ENCODE data around the gene PTX4.

Gene PTX4

DNA sequence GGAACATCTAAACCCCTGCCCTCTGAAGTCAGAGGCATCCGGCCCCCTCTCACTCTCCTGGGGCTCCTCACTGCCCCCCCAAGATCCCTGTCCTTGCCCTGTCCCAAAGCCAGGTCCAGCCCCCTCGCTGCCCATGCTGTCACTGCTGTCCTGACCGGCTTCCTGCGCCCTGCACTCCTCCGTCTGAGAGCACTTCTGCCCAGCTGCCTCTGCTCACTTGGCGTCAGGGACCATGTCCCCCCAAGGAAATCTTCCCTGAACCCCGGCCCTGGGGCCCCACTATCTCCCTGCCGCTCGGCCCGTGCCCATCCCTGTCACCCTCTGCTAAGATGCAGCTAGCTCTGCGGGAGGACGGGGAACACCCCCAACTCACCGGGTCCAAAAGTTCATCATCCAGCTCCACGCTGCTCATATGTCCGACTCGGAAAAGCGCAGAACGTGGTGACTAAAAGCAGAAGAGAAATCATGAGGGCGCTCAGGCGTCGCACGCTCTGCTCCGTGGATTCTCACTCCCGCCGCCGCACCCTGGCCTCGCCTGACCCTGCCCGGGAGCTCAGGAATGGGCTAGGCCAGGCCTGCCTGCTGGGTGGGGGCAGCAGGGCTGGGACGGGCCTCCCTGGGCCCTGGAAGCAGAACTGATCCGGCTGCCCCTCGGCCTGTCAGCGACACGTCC, 23.7 kb downstream of the PTX4 start:
- H3K4me1 ChIP-seq (ENCODE audit: control insufficient read depth in 1 of 2, insufficient read depth in 2 of 2, low read length in 2 of 2), result peaks cover 0 to 7% of the 10 kb centered on the region in 2 donors
- no peak overlapping the region for H3K4me3 ChIP-seq (ENCODE audit: low read depth in 1 of 2, low read length in 2 of 2)
- no peaks in the 10 kb centered on the region for H3K9me3 ChIP-seq (ENCODE audit: control insufficient read depth in 1 of 2, low read length in 2 of 2)
- H3K27me3 ChIP-seq (ENCODE audit: low read depth, low read length), result no peaks in the 10 kb centered on the region
- H3K36me3 ChIP-seq (ENCODE audit: control insufficient read depth in 1 of 2, insufficient read depth in 2 of 2, low read length in 2 of 2), result peaks cover 0 to 30% of the 10 kb centered on the region in 2 donors
- H3K27ac ChIP-seq (ENCODE audit: low read length), result no peak overlapping the region

DNA sequence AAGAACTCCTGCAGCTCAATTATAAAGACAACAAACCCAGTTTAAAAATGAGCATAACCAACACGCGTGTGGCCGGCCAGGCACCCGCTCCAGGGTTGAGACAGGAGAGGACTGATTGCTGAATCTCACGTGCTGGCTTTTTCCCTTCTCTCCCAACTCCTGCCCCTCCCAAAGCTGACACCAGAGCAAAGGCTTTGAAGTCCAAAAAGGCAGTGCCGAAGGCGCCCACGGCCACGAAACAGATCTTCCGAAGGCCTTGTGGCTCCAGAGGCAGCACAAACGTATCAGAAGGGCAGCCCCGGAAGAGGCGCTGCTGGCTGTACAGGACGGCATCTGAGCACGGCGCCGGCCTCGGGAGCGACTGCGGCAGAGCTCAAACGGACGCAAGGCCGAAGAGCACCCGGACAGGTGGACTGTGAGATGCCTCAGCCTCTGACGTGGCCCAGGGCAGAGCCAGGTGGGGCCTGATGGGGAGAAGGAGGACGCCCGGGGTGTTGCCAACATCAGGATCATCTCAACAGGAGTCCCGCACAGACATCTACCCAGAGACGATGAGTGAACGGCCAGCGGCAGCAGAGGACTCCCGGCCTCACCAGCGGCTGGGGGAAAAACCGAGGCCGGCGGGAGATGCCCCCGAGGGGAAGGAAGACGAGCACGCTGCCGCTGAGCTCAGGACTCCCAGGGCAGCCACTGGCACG, 24.4 kb downstream of the PTX4 start:
- no peaks in the 10 kb centered on the region for H3K27me3 ChIP-seq (ENCODE audit: low read depth, low read length)
- peaks cover 0 to 7% of the 10 kb centered on the region in 2 donors for H3K4me1 ChIP-seq (ENCODE audit: control insufficient read depth in 1 of 2, insufficient read depth in 2 of 2, low read length in 2 of 2)
- H3K36me3 ChIP-seq (ENCODE audit: control insufficient read depth in 1 of 2, insufficient read depth in 2 of 2, low read length in 2 of 2), result peaks cover 0 to 32% of the 10 kb centered on the region in 2 donors
- no peak overlapping the region for H3K27ac ChIP-seq (ENCODE audit: low read length)
- H3K4me3 ChIP-seq (ENCODE audit: low read depth in 1 of 2, low read length in 2 of 2), result no peak overlapping the region
- H3K9me3 ChIP-seq (ENCODE audit: control insufficient read depth in 1 of 2, low read length in 2 of 2), result no peaks in the 10 kb centered on the region

DNA sequence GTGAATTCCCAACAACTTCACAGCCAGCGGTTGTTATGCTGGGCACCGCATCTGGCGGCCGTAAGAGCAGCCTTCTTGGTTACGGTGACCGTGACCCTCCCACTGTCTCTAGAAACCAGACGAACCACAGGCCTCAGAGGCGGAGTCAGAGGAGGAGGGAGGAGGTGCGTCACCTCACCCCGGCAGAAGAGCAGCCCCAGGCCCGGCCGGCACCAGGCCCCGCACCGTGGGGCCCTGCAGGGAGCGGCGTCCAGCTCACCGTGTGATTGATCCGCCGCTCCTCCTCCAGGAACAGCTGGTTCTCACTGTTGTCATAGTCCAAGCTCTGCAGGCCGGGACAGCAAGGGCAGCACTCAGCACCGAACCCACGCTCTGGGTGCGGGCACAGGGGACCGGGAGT, 27.6 kb downstream of the PTX4 start:
- Histone ChIP-seq H3K27me3 (ENCODE audit: low read depth, low read length) (no peaks in the 10 kb centered on the region), H3K27ac (ENCODE audit: low read length) (no peak overlapping the region), H3K4me3 (ENCODE audit: low read depth in 1 of 2, low read length in 2 of 2) (peak overlapping the region in 1 of 2 donors; percentile 17), H3K9me3 (ENCODE audit: control insufficient read depth in 1 of 2, low read length in 2 of 2) (no peaks in the 10 kb centered on the region), H3K36me3 (ENCODE audit: control insufficient read depth in 1 of 2, insufficient read depth in 2 of 2, low read length in 2 of 2) (peaks cover 0 to 61% of the 10 kb centered on the region in 2 donors), H3K4me1 (ENCODE audit: control insufficient read depth in 1 of 2, insufficient read depth in 2 of 2, low read length in 2 of 2) (peaks cover 0 to 7% of the 10 kb centered on the region in 2 donors)

DNA sequence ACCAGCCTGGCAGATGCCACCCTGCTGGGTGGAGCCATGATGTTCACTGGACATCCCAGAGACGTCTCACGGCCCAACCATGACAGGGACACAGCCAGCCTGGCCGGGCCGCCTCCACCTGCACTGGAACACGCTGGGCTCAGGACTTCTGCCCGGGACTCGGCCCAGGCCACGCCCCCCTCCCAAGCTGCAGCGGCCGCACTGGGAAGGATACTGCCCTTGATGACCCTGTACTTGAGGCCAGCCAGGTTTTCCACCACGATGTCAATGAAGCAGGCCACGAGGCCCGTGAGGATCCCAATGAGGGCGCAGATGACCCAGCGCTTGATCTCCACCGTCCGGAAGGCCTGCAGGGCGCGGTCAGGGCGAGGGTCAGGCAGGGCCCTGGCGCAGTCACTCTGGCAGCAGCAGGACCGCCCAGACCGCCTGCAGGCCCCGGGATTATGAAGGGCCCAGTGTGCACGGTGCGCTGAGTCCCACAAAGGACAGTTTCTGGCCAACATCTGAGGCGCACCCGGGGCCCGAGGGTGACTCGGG, 28.1 kb downstream of the PTX4 start:
- peak overlapping the region in 1 of 2 donors; percentile 17 for H3K4me3 ChIP-seq (ENCODE audit: low read depth in 1 of 2, low read length in 2 of 2)
- no peaks in the 10 kb centered on the region for H3K27me3 ChIP-seq (ENCODE audit: low read depth, low read length)
- H3K9me3 ChIP-seq (ENCODE audit: control insufficient read depth in 1 of 2, low read length in 2 of 2), result no peaks in the 10 kb centered on the region
- H3K4me1 ChIP-seq (ENCODE audit: control insufficient read depth in 1 of 2, insufficient read depth in 2 of 2, low read length in 2 of 2), result peaks cover 0 to 7% of the 10 kb centered on the region in 2 donors
- H3K36me3 ChIP-seq (ENCODE audit: control insufficient read depth in 1 of 2, insufficient read depth in 2 of 2, low read length in 2 of 2), result peaks cover 0 to 66% of the 10 kb centered on the region in 2 donors
- no peak overlapping the region for H3K27ac ChIP-seq (ENCODE audit: low read length)

DNA sequence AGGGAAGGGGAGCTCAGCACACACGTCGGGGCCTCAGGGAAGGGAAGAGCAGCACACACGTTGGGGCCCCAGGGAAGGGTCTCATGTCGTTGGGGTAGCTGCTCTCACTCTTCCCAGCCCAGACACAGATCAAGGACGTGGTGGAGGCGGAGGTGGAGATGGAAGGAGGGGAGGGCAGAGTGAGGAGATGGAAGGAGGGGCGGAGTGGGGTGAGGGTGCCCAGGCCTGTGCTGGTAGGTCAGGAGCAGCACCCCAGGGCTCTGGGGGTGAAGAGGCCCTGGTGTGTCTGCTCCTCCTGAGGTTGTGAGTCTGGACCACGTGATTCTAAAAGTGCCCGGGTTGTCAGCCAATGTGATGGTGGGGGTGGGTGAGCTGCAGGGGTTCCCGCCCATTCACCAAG, 28.8 kb downstream of the PTX4 start:
- Histone ChIP-seq H3K27ac (ENCODE audit: low read length) (no peak overlapping the region), H3K9me3 (ENCODE audit: control insufficient read depth in 1 of 2, low read length in 2 of 2) (no peaks in the 10 kb centered on the region), H3K4me1 (ENCODE audit: control insufficient read depth in 1 of 2, insufficient read depth in 2 of 2, low read length in 2 of 2) (peaks cover 0 to 7% of the 10 kb centered on the region in 2 donors), H3K36me3 (ENCODE audit: control insufficient read depth in 1 of 2, insufficient read depth in 2 of 2, low read length in 2 of 2) (peaks cover 0 to 73% of the 10 kb centered on the region in 2 donors), H3K27me3 (ENCODE audit: low read depth, low read length) (no peaks in the 10 kb centered on the region), H3K4me3 (ENCODE audit: low read depth in 1 of 2, low read length in 2 of 2) (no peak overlapping the region)

DNA sequence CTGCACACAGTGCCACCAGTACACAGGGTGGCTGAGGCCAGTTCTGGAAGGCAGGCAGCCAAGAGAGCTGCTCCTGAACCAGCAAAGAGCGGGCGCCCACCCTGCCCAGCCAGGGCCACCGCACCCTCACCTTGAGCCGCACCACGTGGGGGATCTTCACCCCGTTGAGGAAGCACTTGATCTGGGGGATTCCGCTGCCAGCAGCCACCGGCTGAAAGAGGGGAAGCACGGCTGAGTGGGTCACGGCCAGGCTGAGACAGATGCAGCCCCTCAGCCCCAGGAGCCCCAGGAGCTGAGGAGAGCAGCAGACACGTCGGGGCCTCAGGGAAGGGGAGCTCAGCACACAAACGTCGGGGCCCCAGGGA, 29.8 kb downstream of the PTX4 start:
- peaks cover under 1 to 75% of the 10 kb centered on the region in 2 donors for H3K36me3 ChIP-seq (ENCODE audit: control insufficient read depth in 1 of 2, insufficient read depth in 2 of 2, low read length in 2 of 2)
- no peaks in the 10 kb centered on the region for H3K9me3 ChIP-seq (ENCODE audit: control insufficient read depth in 1 of 2, low read length in 2 of 2)
- no peak overlapping the region for H3K27ac ChIP-seq (ENCODE audit: low read length)
- H3K4me3 ChIP-seq (ENCODE audit: low read depth in 1 of 2, low read length in 2 of 2), result no peak overlapping the region
- H3K4me1 ChIP-seq (ENCODE audit: control insufficient read depth in 1 of 2, insufficient read depth in 2 of 2, low read length in 2 of 2), result peaks cover 0 to 7% of the 10 kb centered on the region in 2 donors
- H3K27me3 ChIP-seq (ENCODE audit: low read depth, low read length), result no peaks in the 10 kb centered on the region

DNA sequence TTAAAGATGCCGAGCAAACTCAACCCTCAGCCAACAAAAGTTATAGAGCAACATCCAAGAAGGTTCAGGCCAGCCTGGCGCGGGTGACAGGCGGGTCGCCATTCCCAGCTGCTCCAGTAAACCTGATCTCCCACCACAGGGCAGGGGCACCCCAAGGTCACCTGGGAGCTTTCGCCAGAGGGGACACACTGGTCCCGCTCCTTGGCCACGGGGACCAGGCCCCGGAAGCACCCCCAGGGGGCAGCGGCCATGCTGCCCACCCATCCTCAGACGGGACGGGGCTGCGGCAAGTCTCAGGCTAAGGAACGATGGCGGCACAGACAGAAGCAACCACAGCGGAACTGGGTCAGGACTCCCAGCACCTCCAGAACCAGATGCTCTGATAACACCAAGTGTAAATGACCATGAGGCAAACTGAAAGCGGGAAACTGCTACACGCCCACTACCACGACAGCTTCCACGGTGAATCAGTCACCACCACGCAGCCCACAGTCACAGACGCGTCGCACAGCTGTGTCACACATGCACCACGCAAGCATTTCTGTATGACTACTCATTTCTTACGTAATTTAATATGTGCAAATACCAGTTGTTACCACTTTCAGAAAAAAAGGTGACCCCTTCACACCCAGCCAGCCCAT, 30.3 kb downstream of the PTX4 start:
- Histone ChIP-seq H3K4me3 (ENCODE audit: low read depth in 1 of 2, low read length in 2 of 2) (no peak overlapping the region), H3K36me3 (ENCODE audit: control insufficient read depth in 1 of 2, insufficient read depth in 2 of 2, low read length in 2 of 2) (peaks cover 5 to 79% of the 10 kb centered on the region in 2 donors), H3K27ac (ENCODE audit: low read length) (no peak overlapping the region)

DNA sequence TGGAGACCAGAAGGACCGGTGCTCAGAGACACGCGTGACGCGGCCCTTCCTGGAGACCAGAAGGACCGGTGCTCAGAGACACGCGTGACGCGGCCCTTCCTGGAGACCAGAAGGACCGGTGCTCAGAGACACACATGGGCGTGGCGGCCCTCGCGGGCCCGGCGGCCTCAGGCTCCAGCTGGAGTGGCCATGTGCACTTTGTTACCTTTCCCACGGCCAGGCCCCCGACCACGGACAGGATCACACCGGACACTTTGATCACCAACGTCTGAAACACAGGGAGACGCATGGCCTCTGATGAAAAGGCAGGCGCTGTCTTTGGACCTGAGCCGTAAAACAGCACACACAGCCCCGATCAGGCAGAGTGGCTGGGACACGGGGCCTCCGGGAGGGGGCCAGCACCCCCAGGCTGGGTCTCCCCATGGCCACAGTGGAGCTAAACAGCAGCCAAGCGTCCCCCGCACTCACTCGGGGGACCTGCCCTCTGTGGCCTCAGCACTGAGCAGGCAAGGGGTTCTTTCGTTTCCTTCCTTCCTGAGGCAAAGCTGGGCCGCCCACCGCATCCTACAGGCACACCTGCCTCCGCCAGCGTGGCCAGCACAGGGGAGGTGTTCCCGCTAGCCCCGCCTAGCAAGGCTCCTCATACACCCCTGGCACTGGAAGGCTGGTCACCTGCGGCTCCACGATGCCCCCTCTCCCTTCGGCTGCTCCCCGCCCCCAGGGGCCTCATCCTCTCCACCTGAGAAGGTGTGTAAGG, 31.1 kb downstream of the PTX4 start:
- Histone ChIP-seq H3K27ac (ENCODE audit: low read length) (no peak overlapping the region), H3K9me3 (ENCODE audit: control insufficient read depth in 1 of 2, low read length in 2 of 2) (no peaks in the 10 kb centered on the region), H3K4me3 (ENCODE audit: low read depth in 1 of 2, low read length in 2 of 2) (no peak overlapping the region), H3K36me3 (ENCODE audit: control insufficient read depth in 1 of 2, insufficient read depth in 2 of 2, low read length in 2 of 2) (peaks cover 6 to 80% of the 10 kb centered on the region in 2 donors), H3K27me3 (ENCODE audit: low read depth, low read length) (no peaks in the 10 kb centered on the region), H3K4me1 (ENCODE audit: control insufficient read depth in 1 of 2, insufficient read depth in 2 of 2, low read length in 2 of 2) (peaks cover 0 to 7% of the 10 kb centered on the region in 2 donors)

More for the DNA sequence above, 30.3 kb downstream of the PTX4 start:
- peaks cover 0 to 7% of the 10 kb centered on the region in 2 donors for H3K4me1 ChIP-seq (ENCODE audit: control insufficient read depth in 1 of 2, insufficient read depth in 2 of 2, low read length in 2 of 2)
- no peaks in the 10 kb centered on the region for H3K9me3 ChIP-seq (ENCODE audit: control insufficient read depth in 1 of 2, low read length in 2 of 2)
- H3K27me3 ChIP-seq (ENCODE audit: low read depth, low read length), result no peaks in the 10 kb centered on the region

DNA sequence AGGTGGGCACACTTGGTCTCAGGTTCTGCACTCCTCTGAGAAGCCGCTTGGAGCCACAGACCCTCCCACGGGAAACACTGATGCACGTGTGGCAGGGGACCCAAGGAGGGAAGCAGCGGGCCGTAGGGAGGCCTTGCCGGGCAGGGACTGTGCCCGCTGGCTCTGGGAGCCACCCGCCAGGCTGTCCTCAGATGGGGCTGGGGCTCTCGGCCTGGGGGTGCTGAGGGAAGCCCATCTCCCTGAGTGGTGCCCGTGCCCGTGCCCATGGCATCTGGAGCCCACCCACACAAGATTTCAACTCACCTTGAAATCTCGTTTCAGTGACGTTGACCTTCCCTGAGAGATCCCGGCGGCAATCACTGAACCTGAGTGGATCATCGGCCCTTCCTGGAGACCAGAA, 31.8 kb downstream of the PTX4 start:
- Histone ChIP-seq H3K36me3 (ENCODE audit: control insufficient read depth in 1 of 2, insufficient read depth in 2 of 2, low read length in 2 of 2) (peaks cover 6 to 85% of the 10 kb centered on the region in 2 donors), H3K27me3 (ENCODE audit: low read depth, low read length) (no peaks in the 10 kb centered on the region), H3K27ac (ENCODE audit: low read length) (no peak overlapping the region), H3K4me3 (ENCODE audit: low read depth in 1 of 2, low read length in 2 of 2) (no peak overlapping the region), H3K9me3 (ENCODE audit: control insufficient read depth in 1 of 2, low read length in 2 of 2) (no peaks in the 10 kb centered on the region), H3K4me1 (ENCODE audit: control insufficient read depth in 1 of 2, insufficient read depth in 2 of 2, low read length in 2 of 2) (peaks cover 0 to 7% of the 10 kb centered on the region in 2 donors)

DNA sequence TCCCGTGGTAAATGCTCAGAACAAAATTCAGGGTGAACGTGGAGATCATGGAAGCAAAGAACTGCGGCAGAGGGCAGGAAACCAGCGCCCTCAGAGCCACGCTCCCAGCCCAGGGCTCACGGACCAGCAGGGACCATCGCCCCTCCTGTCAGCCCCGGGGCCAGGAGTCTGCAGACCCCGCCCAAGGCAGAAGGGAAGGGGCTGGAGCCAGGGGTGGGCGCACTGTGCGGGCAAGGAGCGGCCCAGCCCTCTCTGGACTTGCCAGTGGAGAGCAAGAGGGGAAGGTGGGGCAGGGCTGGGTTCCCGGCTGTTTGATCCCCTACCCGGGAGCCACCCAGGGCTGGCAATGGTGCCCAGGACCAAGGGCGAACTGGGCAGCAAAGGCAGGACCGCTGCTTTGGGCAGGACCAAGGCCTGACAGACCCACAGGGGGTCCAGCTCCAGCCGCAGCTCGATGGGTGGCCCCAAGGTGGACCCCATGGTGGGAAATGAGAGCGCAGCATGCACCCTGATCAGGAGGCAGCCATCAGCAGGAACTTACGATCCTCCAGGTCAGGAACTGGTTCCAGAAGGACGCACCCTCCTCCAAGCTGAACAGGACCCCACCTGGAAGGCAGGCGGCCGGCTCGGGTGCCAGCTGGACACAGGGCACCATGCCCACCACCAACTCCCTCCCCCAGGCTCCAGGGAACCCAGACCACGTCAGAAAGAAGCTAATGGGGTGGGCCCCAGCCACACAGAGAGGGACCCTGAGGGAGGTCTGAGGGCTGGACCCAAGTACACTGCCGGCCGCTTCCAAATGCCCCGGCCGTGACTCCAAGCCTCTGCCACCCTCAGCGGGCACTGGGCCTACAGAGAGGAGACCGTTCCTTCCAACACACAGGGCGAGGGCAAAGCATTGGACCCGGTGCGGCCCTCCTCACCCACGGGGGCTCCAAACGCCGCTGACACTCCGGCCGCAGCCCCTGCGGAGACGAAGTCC, 33.3 kb downstream of the PTX4 start:
- Histone ChIP-seq H3K4me3 (ENCODE audit: low read depth in 1 of 2, low read length in 2 of 2) (no peak overlapping the region), H3K27ac (ENCODE audit: low read length) (no peak overlapping the region), H3K27me3 (ENCODE audit: low read depth, low read length) (no peaks in the 10 kb centered on the region), H3K36me3 (ENCODE audit: control insufficient read depth in 1 of 2, insufficient read depth in 2 of 2, low read length in 2 of 2) (peaks cover 6 to 90% of the 10 kb centered on the region in 2 donors), H3K4me1 (ENCODE audit: control insufficient read depth in 1 of 2, insufficient read depth in 2 of 2, low read length in 2 of 2) (peaks cover 0 to 2% of the 10 kb centered on the region in 2 donors), H3K9me3 (ENCODE audit: control insufficient read depth in 1 of 2, low read length in 2 of 2) (no peaks in the 10 kb centered on the region)
